H7 (cell line): ENCODE results near the gene SYT1. TPM values are rescaled to one million over a fixed set of nuclear protein-coding genes. Genes with fewer than 3 reads are reported as not detected.

Experiments used
- DNase-seq: peaks from one replicate; pipeline ENCODE4 v3.0.0; 2012
- H3K27me3 ChIP-seq: 2 replicates; pipeline ENCODE4 v1.6.0; 2011; ENCODE audit warnings: mild to moderate bottlenecking, low read length; ENCODE audit not compliant: control insufficient read depth, insufficient read depth
- H3K36me3 ChIP-seq: replicated peaks from 2 replicates; pipeline ENCODE4 v1.5.1; 2011; ENCODE audit warnings: low read length; ENCODE audit not compliant: control insufficient read depth, insufficient read depth
- H3K4me3 ChIP-seq: 2 replicates; pipeline ENCODE4 v1.5.1; 2011; ENCODE audit warnings: low read depth, mild to moderate bottlenecking, control low read depth, low read length, moderate library complexity; ENCODE audit not compliant: insufficient read depth
- total RNA-seq: library from RNA; depleted of rRNA; stranded (reverse); fragments of >200 nt; shearing (Covaris generic); gene quantifications from 2 replicates; pipeline ENCODE4 v1.2.3, GENCODE V29; 2014

SYT1 gene
- total RNA-seq, 1 experiment from 2014 or later, result 11.7 TPM

DNA sequence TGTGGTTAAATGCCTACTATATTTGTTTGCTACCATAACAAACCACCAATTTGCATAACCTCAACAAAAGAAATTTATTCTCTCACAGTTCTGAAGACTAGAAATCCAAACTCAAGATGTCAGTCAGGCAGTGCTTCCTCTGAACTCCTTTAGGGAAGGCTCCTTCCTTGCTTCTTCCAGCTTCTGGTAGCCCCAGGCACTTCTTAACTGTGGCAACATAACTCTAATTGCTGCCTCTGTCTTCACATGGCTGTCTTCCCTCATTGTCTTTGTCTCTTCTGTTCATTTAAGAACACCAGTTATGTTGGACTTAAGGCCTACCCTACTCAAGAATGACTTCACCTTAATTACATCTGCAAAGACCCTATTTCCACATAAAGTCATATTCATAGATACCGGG lies 206.9 kb downstream of the SYT1 start:
- Histone ChIP-seq H3K27me3 (no peaks in the 10 kb centered on the region), H3K36me3 (no peaks in the 10 kb centered on the region), H3K4me3 (no peak overlapping the region)
- DNase-seq, result no peak

DNA sequence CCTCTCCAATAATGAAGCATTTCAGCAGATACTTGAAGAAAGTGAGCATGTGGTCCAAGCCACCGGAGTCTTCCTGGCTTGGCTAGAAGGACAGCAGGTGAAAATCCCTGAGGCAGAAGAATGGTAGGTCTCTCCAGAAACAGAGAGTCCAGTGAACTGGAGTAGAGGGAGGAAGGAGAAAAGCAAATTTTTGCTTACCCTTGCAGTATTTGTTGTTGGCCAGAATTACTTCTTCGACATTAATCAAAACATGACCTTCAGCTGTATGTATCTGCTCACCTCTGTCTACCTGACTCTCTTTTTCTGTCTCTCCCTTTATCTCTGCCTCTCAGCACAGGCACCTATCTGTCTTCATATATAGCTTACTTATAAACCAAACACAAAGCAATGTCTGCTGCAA lies 208.9 kb downstream of the SYT1 start:
- H3K4me3 ChIP-seq, result no peak overlapping the region
- no peaks in the 10 kb centered on the region for H3K36me3 ChIP-seq
- no peaks in the 10 kb centered on the region for H3K27me3 ChIP-seq
- DNase-seq, result no peak

DNA sequence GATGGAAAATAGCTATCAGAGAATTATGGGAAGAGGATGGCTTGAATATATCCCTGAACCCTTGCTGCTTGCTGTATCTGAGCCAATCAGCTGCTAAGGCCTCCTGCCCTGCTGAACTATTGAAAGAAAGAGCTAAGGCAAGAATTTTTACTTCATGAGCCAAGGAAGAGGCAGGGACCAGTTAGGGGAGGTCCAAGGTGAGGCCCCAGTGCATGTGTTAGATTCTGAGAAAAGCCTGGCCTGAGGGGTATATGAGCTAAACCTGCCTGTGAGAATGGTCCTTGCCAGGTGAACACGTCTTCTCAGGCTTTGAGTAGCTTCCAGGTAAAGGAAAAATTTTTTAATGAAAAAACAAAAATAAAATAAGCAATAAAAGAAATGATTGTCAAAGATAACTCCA lies 218.0 kb downstream of the SYT1 start:
- Histone ChIP-seq H3K27me3 (no peaks in the 10 kb centered on the region), H3K4me3 (no peak overlapping the region), H3K36me3 (no peaks in the 10 kb centered on the region)
- no peak for DNase-seq

DNA sequence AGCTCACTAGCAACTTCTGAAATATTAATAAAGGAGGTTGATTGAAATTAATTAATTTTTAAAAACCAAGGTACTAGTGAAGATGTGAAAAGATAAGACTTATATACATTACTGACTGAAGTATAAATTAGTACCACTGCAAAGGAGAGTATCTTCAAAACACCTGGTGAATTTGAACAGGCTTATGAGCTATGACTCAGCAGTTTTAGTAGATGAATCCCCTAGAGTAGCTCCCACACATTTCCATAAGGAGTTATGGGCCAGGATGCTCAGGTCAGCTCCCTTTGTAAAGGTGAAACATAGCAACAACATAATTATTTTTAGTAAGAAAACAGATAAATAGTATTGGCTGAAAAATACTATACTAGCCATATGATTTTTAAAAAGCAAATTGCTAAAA lies 218.6 kb downstream of the SYT1 start:
- no peak for DNase-seq
- H3K4me3 ChIP-seq, result no peak overlapping the region
- H3K36me3 ChIP-seq, result no peaks in the 10 kb centered on the region
- no peaks in the 10 kb centered on the region for H3K27me3 ChIP-seq

DNA sequence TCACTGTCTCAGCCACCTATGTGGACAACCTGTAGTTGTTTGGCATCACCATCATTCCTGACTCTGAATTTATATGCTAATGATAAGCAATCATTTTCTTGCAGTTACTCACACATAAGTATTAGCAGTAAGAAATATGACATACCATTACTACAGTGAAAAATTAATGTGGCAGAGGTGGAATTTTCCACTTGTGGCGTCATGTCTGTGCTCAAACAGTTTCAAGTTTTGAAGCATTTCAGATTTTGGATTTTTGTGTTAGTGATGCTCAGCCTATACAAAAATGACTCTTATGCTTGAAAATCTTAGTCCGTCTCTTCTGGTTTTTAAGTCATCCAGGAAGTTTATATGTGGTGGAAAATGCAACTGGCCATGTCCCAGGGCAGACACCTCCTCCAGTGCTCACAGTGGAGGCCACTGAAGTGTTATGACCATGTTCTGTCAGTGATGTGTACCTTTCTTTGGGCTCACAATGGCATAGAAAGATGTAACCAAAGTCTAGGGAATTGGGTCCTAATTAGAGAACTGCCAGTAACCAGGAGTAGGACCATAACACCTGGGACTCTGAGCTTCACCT lies 220.6 kb downstream of the SYT1 start:
- Histone ChIP-seq H3K4me3 (no peak overlapping the region), H3K27me3 (no peaks in the 10 kb centered on the region), H3K36me3 (no peaks in the 10 kb centered on the region)
- DNase-seq, result no peak

DNA sequence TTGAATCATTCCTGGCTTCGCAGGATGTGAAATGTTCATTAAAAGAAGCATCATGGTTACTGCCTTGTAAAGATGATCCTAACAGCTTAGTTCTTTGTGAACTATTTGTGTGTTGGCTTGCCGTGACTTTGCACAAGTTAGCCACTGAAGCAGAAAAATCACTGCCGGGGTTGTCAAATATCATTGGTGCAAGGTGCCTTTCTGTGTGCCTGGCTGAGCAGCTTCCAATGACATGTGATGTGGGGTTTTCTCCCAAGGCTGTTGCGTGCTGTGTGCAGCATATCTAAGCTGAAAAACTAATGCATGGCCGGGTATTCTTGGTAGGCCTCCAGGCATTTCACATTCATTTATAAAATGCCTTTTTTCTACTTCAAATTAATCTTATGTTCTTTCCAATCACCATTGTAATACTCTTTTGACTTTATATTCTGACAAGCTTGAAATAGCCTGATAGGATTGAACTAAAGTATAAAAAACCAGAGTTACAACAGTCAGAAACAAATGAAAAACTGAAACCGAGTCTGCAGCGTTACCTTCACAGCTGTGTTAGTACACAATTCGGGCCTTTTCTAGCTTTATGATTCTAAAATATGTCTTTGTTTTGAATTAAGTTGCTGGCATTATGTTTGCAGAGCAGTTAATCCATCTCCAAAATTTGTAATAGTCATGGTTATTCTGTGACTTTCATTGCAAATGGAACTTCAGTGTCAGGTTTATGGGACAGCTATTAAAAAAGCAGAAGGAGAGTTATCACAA lies 222.1 kb downstream of the SYT1 start:
- DNase-seq, result no peak
- H3K36me3 ChIP-seq, result no peaks in the 10 kb centered on the region
- no peaks in the 10 kb centered on the region for H3K27me3 ChIP-seq
- no peak overlapping the region for H3K4me3 ChIP-seq

DNA sequence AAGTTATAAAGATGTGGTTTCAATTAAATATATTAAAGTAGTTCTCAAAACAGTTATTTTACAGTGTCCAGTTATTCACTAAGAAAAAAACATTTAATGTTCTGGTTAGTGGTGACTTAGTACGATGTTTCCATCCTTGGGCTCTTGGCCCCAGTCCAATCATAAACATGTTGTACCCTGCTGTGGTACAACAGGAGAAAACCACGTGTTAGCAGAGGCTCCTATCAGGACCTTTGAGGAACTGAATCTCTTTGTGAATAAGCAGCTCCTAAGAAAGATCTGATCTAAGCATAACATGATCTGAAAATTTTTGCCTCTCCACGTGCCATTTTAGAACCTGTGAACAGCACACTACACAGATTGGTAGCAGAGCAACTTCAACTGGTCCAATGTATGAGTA lies 234.0 kb downstream of the SYT1 start:
- Histone ChIP-seq H3K4me3 (no peak overlapping the region), H3K27me3 (no peaks in the 10 kb centered on the region), H3K36me3 (no peaks in the 10 kb centered on the region)
- DNase-seq, result no peak

DNA sequence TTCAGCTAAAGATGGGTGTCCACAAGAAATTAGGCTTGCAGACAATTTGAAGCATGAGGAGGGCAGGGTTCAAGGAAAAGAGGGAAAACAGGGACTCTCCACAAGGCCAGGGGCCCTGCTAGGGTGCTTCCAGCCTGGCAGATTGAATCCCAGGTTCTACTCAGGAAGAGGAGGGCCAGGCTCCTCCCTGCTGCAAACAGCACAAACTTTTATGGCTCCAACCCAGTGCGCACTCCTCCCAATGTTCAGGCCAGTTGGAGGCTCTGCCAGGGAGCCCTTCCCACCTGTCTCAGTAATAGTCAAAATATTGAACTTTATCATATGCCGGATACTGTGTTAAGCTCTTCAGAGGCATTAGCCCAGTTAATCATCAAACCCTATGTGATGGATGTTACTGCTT lies 244.4 kb downstream of the SYT1 start:
- no peak for DNase-seq
- Histone ChIP-seq H3K27me3 (no peaks in the 10 kb centered on the region), H3K36me3 (no peaks in the 10 kb centered on the region), H3K4me3 (no peak overlapping the region)

DNA sequence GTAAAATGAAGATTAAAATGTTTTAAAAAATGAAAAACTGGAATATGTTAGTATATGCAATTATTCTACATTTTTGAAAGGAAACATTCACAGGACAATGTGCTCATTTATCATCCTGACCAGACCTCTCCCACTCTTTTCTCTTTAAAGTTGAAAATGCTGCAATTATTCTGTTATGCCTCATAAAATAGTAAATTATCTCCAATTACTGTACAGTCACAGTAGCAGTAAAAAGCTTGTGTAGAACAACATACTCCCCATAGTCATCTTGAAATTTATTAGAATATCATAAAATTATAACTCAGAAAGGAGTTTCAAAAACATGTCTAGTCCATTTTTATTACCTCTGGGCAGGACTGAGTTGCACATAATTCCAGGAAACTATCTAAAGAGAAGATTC lies 250.3 kb downstream of the SYT1 start:
- Histone ChIP-seq H3K4me3 (no peak overlapping the region), H3K36me3 (no peaks in the 10 kb centered on the region), H3K27me3 (no peaks in the 10 kb centered on the region)
- no peak for DNase-seq

DNA sequence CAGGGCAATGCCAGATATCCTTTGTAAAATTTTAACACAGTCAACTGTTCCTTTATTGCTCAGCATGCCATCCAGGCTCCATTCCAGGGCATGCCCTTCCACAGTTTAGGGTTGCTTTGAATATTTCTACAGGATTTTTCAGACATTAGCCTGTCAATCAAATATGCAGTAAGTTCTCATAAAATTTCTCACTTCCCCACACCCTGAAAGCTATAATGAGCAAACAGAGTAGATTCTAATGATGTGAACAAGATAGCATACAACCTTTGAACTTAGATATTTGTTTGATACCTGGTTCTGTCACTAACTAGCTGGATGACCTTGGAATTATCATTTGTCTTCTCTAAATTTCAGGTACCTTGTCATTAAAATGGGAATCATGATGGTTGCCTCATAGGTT lies 251.2 kb downstream of the SYT1 start:
- no peak for DNase-seq
- Histone ChIP-seq H3K4me3 (no peak overlapping the region), H3K27me3 (no peaks in the 10 kb centered on the region), H3K36me3 (no peaks in the 10 kb centered on the region)

DNA sequence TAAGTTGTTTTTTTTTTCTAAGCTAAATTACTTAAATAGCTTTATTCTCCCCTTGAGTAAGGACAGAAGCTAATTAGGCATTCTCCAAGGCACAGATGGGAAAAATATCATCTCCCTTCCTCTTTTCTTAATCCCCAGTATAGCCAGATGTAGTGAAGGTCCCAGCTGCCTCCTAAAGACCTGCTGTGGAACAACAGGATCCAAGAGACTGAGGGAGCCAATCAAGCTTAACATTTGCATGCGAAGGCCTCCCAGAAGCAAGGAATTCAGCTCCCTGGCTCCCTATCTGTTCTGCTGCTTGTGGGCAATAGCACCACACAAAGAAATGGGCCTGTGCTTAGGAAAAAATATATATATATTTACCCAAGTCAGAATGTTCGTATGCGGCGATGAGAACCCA lies 255.2 kb downstream of the SYT1 start:
- Histone ChIP-seq H3K36me3 (no peaks in the 10 kb centered on the region), H3K27me3 (no peaks in the 10 kb centered on the region), H3K4me3 (no peak overlapping the region)
- peak; percentile 58 for DNase-seq

DNA sequence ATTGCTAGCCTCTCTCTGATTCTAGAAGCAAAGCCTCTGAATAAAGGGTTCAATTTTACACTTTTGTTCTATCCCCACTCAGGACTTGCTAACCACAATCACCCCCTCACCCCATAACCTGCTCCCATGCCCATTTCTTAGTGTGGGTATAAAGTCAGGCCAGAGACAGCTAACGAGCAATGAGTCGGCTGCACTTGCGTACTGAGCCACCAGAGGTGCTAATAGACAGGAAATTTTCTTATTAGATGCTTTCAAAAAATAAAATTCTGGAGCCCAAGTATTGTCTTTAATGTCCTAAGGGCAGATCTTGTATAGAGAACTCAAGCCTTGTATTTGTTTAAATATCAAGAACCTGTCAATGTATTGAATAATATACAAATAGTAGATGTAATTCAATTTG lies 256.9 kb downstream of the SYT1 start:
- Histone ChIP-seq H3K27me3 (no peaks in the 10 kb centered on the region), H3K36me3 (no peaks in the 10 kb centered on the region), H3K4me3 (no peak overlapping the region)
- peak; percentile 48 for DNase-seq

DNA sequence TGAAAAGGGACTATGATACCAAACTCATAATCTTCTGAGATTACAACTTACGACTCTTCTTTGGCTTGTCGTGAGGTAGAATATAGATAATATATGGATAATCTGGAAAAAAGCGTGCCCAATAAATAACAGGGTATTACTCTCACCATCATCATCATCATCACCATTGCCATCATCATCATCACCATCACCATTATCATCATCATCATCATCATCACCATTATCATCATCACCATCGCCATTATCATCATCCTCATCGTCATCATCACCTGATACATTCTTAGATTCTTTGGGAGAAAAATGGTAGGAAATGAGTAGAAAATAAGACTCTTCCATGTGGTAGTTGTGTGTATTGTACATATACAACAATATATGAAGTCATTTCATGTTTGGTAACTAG lies 259.8 kb downstream of the SYT1 start:
- DNase-seq, result no peak
- no peaks in the 10 kb centered on the region for H3K36me3 ChIP-seq
- H3K27me3 ChIP-seq, result no peaks in the 10 kb centered on the region
- no peak overlapping the region for H3K4me3 ChIP-seq

DNA sequence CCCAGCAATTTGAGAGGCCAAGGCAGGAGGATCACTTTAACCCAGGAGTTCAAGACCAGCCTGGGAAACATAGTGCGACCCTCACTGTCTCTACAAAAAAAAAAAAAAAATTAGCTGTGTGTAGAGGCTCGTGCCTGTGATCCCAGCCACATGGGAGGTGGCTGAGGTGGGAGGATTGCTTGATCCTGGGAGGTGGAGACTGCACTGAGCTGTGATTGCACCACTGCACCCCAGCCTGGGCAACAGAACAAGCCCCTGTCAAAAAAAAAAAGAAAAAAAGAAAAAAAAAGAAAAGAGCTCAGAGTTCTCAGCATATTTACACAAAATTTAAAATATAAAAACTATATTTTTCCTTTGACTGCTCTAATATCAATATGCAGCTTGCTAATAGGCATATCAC lies 260.8 kb downstream of the SYT1 start:
- Histone ChIP-seq H3K4me3 (no peak overlapping the region), H3K36me3 (no peaks in the 10 kb centered on the region), H3K27me3 (no peaks in the 10 kb centered on the region)
- DNase-seq, result no peak

DNA sequence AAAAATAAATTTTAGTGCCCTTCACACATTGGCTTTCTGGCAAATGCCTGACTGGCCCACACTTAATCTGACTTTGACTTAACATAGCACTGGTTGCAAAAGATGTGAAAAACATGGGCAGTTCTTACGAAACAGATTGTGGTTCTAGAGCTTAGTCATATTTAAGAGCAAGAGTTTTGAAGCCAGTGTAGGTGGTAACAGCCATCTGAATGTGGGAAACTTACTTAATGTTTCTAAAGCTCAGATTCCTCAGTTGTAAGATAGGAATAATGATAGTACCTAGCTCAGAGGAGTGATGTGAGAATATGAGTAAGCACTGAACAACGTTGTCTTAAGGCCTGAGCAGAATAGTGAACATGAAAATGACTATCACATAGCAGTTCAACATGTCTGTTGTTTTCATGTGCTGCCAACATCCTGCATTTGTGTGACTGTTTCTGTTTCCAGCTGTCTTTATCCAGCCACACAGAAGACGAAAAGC lies 262.7 kb downstream of the SYT1 start:
- DNase-seq, result no peak
- Histone ChIP-seq H3K27me3 (no peaks in the 10 kb centered on the region), H3K4me3 (no peak overlapping the region), H3K36me3 (no peaks in the 10 kb centered on the region)
